Kidney epithelial cell (primary cell): Measurements from ENCODE around the gene MOB2. TPM values are rescaled to one million over a fixed set of nuclear protein-coding genes. Genes with fewer than 3 reads are reported as not detected.

Source experiments
- DNase-seq: peaks from one replicate; pipeline ENCODE4 v3.0.0-alpha.2; 2010; ENCODE audit warnings: low read depth
- H3K27me3 ChIP-seq: 2 replicates; pipeline ENCODE4 v1.6.0; 2011; ENCODE audit warnings: low read length; ENCODE audit not compliant: control insufficient read depth, insufficient read depth
- H3K36me3 ChIP-seq: 2 replicates; pipeline ENCODE4 v1.5.1; 2011; ENCODE audit warnings: low read length; ENCODE audit not compliant: control insufficient read depth, insufficient read depth
- H3K4me3 ChIP-seq: 2 replicates; pipeline ENCODE4 v1.5.1; 2011; ENCODE audit warnings: low read depth, mild to moderate bottlenecking, control low read depth, low read length
- total RNA-seq: library from RNA; depleted of rRNA; stranded (reverse); fragments of >200 nt; gene quantifications from 2 replicates; pipeline ENCODE4 v1.2.3, GENCODE V29; 2015
- TF ChIP-seq, protein P1 (sequence below): IDR thresholded peaks from 2 replicates; pipeline ENCODE4 v1.5.1; 2011; ENCODE audit warnings: mild to moderate bottlenecking, moderate library complexity, low read length, control low read depth, inconsistent platforms; ENCODE audit not compliant: insufficient read depth, poor library complexity, severe bottlenecking

The MOB2 gene
- total RNA-seq, 1 donor from 2014 or later: 18.1 TPM

DNA sequence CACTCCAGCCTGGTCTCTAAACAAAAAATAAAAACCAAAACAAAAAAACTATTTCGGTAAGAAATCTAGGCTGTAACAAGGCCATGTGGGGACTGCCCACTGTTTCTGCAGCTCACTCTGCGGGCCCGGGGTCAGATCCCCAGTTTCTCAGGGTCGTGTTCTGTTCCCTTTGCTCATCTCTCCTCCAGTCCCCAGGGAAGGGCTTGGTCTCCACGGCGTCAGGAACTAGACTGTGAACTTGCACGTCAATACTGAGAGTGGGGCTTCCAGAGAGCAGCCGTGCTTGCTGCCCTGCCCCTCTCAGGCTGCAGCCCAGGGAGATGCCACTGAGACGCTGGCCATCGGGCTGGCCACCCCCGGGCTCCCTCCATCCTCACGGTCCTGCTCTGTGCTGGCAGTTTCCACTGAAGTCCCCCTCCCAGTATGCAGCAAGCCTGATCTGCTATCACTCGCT, 33.7 kb upstream of the MOB2 start:
- no peaks in the 10 kb centered on the region for H3K27me3 ChIP-seq
- no peak overlapping the region for H3K4me3 ChIP-seq
- no peak for DNase-seq
- H3K36me3 ChIP-seq: no peaks in the 10 kb centered on the region
- TF ChIP-seq, protein P1, sequence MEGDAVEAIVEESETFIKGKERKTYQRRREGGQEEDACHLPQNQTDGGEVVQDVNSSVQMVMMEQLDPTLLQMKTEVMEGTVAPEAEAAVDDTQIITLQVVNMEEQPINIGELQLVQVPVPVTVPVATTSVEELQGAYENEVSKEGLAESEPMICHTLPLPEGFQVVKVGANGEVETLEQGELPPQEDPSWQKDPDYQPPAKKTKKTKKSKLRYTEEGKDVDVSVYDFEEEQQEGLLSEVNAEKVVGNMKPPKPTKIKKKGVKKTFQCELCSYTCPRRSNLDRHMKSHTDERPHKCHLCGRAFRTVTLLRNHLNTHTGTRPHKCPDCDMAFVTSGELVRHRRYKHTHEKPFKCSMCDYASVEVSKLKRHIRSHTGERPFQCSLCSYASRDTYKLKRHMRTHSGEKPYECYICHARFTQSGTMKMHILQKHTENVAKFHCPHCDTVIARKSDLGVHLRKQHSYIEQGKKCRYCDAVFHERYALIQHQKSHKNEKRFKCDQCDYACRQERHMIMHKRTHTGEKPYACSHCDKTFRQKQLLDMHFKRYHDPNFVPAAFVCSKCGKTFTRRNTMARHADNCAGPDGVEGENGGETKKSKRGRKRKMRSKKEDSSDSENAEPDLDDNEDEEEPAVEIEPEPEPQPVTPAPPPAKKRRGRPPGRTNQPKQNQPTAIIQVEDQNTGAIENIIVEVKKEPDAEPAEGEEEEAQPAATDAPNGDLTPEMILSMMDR: no peak

DNA sequence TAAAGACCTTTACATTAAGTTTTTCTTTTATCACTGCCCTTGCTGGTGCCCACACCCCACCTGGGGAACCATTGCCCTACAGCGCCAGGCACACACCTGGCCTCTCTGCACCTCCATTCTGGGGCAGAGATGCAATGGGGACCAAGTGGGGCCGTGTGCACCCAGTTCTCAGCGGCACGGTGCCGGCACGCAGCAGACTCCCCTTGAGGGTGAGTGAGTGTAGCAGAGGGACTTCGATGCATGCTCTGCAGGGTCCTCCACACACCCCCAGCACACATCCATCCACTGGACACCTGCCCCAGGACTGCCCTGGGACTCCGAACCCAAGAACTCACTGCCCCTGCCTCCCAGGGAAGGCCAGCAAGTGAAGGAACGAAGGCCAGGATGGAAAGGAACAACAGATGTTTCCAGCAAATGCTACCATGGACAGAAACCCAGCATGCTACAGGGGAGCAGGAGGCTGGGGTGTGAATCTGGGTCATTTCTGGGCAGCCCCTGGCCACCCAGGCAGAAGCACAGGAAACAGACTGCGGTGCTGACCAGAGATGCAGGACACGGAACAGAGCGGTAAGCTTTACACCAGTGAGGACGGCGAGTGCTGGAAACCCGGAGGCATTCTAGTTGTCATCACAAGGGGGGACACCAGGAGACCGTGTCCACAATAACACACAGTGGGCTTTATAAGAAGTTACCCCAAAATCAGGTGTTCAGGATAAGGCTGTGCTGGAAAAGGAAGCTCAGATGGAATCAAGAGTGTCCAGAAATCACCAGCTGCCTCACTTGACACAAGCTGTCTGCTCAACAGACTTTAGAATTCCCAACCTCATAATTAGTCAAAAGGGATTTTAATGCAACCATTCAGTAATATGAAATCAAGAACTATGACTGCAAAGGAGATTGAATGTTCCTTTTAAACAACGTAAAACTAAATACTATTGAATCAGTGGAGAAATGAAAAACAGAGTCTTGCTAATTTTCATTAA, 32.7 kb upstream of the MOB2 start:
- no peak overlapping the region for H3K4me3 ChIP-seq
- DNase-seq: no peak
- H3K36me3 ChIP-seq: no peaks in the 10 kb centered on the region
- H3K27me3 ChIP-seq: no peaks in the 10 kb centered on the region
- TF ChIP-seq, protein P1: no peak

DNA sequence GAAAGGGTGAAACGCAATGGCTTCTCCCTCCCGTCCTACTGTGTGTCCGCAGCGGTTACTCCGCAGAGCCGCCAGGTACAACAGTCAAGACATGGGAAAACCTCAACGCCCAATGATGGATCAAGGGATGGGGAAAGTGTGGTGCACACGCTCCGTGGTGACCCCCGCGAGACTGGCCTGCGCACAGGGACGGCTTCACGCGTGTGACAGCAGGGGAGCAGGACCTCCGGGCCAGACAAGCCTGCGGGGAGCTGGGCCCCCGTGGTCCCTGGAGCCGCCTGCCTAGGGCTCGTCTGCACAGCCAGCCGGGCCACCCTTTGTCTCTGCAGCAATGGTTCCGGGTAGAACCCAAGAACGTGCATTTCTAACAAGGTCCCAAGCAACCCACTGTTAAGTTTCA, 31.7 kb upstream of the MOB2 start:
- H3K27me3 ChIP-seq: no peaks in the 10 kb centered on the region
- DNase-seq: no peak
- no peak overlapping the region for H3K4me3 ChIP-seq
- TF ChIP-seq, protein P1: no peak
- no peaks in the 10 kb centered on the region for H3K36me3 ChIP-seq

DNA sequence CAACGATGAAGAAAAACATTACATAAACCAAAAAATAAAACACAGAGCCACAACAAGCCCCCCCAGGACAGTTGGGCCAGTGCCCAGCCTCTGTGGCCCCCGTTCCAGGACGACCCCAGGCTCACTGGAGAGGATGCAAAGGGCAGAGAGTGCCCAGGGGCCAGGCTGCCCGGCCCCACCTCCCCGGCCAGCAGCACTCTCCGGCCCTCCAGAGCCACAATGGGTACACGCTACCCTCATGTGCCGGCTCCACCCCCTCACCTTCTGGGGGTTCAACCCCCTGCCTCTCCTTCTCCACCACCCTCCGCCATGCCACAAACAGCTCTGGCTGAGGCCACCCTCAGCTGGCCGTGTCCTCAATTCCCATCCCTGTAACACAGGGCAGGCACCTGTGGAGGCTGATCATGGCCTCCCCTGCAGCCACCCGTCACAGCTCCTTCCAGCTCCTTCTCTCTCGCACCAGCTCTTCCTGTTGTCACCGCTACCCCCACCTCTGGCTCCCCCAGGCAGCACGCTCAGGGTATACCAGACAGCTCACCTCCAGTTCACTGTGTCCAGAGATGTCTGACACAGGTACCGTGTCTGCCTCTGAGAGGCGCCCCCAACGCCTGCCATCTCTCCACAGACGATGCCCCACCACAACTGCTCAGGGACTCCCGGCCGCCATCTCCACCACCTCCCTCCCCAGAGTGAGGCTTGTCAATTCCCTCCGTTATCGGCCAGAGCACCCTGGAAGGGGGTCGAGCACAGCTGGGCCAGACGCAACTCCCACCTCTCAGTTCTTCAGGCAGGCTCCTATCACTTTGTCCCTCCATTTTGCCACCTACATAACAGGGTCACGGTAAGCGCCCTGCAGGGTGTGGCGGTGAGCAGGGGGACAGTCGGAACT, 30.8 kb upstream of the MOB2 start:
- Histone ChIP-seq H3K36me3 (no peaks in the 10 kb centered on the region), H3K27me3 (no peaks in the 10 kb centered on the region), H3K4me3 (no peak overlapping the region)
- DNase-seq: no peak
- TF ChIP-seq, protein P1: no peak

DNA sequence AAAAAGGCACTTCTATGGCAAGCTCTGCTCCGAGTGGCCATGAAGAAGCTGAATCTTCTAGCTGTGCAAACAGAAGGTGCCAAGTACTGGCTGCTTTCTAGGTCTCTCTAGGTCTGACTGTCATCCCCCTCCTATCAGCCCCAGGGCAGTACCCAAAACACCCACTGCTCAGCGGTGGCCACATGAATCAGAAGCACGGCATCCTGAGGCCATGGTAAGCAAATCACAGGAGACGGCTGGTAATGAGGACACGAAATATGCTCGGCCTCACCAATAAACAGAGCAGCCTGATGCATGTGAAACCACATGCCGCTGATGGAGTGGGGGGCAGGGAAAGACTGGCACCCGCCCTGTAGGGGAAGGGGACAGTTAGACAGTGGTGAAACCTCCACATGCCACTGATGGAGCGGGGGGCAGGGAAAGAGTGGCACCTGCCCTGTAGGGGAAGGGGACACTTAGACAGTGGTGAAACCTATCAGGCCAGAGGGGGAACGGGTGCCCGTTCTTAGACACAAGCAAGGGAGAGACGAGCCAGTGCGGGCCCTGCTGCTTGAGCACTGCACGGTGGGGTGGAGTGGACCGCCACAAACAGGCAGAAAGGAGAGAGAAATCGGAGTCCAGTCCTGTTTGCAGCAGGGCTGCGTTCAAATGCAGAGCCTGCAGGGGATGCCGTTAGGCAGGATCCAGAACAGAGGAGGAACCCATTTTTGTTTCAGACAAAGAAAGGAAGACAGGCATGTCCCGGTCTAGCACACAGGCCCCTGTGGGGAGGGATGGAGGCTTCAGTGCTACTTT, 29.9 kb upstream of the MOB2 start:
- Histone ChIP-seq H3K36me3 (no peaks in the 10 kb centered on the region), H3K27me3 (no peaks in the 10 kb centered on the region), H3K4me3 (no peak overlapping the region)
- DNase-seq: no peak
- TF ChIP-seq, protein P1: no peak
